OCI-LY7 (cell line): ENCODE measurements around the gene SLC39A2. TPM values are rescaled to one million over a fixed set of nuclear protein-coding genes. Genes with fewer than 3 reads are reported as not detected.

Experiments used
- BruUV-seq: library from RNA; stranded (reverse); fragments of 400-500 nt; replicated peaks from 2 replicates; lab custom pipeline; 2021; lab: Mats Ljungman, UMichigan
- CTCF ChIA-PET: fragments of 300-600 bp; sonication (Branson Sonifier 250); formaldehyde crosslinking; loops from one replicate; lab custom pipeline; 2022; ENCODE audit warnings: antibody characterized with exemption; ENCODE audit not compliant: unreplicated experiment; lab: Charles Lee
- POLR2A ChIA-PET: fragments of 300-600 bp; sonication (Branson Sonifier 250); formaldehyde crosslinking; loops from one replicate; lab custom pipeline; 2022; ENCODE audit warnings: antibody characterized with exemption; lab: Charles Lee
- DNase-seq: peaks from one replicate; pipeline ENCODE4 v3.0.0-alpha.2; 2015; ENCODE audit warnings: low spot score
- H2AFZ ChIP-seq: fragments of 200-600 bp; sonication (generic), shearing (Covaris generic); 2 replicates; pipeline ENCODE4 v1.6.1; 2014; ENCODE audit warnings: mild to moderate bottlenecking, antibody characterized with exemption, low read length, moderate library complexity
- H3K27ac ChIP-seq: fragments of 200-600 bp; sonication (generic); 2 replicates; pipeline ENCODE4 v1.5.1; 2014; ENCODE audit warnings: mixed run types, low read depth, mild to moderate bottlenecking, moderate library complexity, low read length, inconsistent platforms; ENCODE audit not compliant: poor library complexity, severe bottlenecking
- H3K36me3 ChIP-seq: fragments of 200-600 bp; sonication (generic); 2 replicates; pipeline ENCODE4 v1.6.1; 2014; ENCODE audit warnings: mild to moderate bottlenecking, antibody characterized with exemption, low read length, moderate library complexity, mixed read lengths; ENCODE audit not compliant: insufficient read depth
- H3K4me1 ChIP-seq: fragments of 200-600 bp; sonication (generic); 2 replicates; pipeline ENCODE4 v1.5.1; 2014; ENCODE audit warnings: mild to moderate bottlenecking, low read length; ENCODE audit not compliant: insufficient read depth, poor library complexity, severe bottlenecking
- H3K4me2 ChIP-seq: fragments of 200-600 bp; sonication (generic); 2 replicates; pipeline ENCODE4 v1.6.1; 2014; ENCODE audit warnings: mild to moderate bottlenecking, low read length
- H3K4me3 ChIP-seq: fragments of 200-600 bp; sonication (generic); 2 replicates; pipeline ENCODE4 v1.5.1; 2014; ENCODE audit warnings: mild to moderate bottlenecking, low read depth, low read length; ENCODE audit not compliant: poor library complexity, severe bottlenecking
- H3K79me2 ChIP-seq: fragments of 200-600 bp; sonication (generic); 2 replicates; pipeline ENCODE4 v1.6.1; 2016; ENCODE audit warnings: low read depth, mild to moderate bottlenecking, low read length, moderate library complexity, mixed read lengths; ENCODE audit not compliant: insufficient read depth
- H3K9me2 ChIP-seq: fragments of 200-600 bp; sonication (generic); 2 replicates; pipeline ENCODE4 v1.6.1; 2016; ENCODE audit warnings: mild to moderate bottlenecking, low read length, mixed read lengths; ENCODE audit not compliant: insufficient read depth
- H3K9me3 ChIP-seq: fragments of 200-600 bp; sonication (generic); 2 replicates; pipeline ENCODE4 v1.6.1; 2014; ENCODE audit warnings: mild to moderate bottlenecking, mixed run types, low read length, mixed read lengths
- H4K20me1 ChIP-seq: fragments of 200-600 bp; sonication (generic); 2 replicates; pipeline ENCODE4 v1.6.1; 2014; ENCODE audit warnings: mild to moderate bottlenecking, antibody characterized with exemption, low read length, moderate library complexity, mixed read lengths; ENCODE audit not compliant: insufficient read depth
- CTCF ChIP-seq: fragments of 200-600 bp; sonication (generic); conservative IDR thresholded peaks from 2 replicates; pipeline ENCODE4 v1.5.1; 2014; ENCODE audit warnings: mild to moderate bottlenecking, antibody characterized with exemption, low read length, moderate library complexity, mixed read lengths
- EZH2phosphoT487 ChIP-seq: fragments of 200-600 bp; sonication (generic); IDR thresholded peaks from 2 replicates; pipeline ENCODE4 v1.6.1; 2018; ENCODE audit warnings: low read depth, borderline replicate concordance, mild to moderate bottlenecking, mixed run types, antibody characterized with exemption, low read length, moderate library complexity, mixed read lengths
- intact Hi-C: fragments of 100-400 bp; cut with micrococcal nuclease; formaldehyde crosslinking; loops from one replicate; pipeline ENCODE4 v1.10.0; 2022; ENCODE audit not compliant: unreplicated experiment
- total RNA-seq, 2 experiments: library from RNA; depleted of rRNA in 1 of 2; stranded (reverse); fragments of >200 nt in 1 of 2; shearing (Covaris generic) in 1 of 2; gene quantifications; 2 replicates each; pipeline ENCODE4 v1.2.3, GENCODE V29; 2014 to 2022

SLC39A2 gene
- total RNA-seq, 2 experiments from 2014 or later: 0.23 to 0.28 TPM

DNA sequence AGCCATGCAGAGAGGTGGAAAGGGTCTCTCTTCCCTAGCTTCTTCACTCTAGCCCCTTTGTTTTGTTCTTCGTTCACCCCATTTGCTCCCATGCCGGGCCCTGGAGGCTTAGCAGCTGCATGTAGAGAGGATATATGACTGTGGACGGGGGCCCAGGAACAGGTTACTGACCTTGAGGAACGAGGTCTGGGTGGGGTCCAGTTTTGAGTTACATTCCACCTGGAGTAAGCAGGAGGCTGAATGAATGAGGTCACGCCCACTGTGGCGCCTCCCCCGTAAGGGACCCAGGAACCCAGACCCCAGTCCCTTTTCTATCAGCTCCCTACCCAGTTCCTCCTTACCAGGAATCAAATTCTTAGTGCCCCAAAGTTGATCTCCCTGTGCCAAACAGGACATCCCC is 19.2 kb downstream of the SLC39A2 start:
- Histone ChIP-seq H4K20me1 (no peaks in the 10 kb centered on the region), H3K4me2 (no peak overlapping the region), H3K27ac (no peak overlapping the region), H3K9me2 (no peaks in the 10 kb centered on the region), H3K4me1 (no peaks in the 10 kb centered on the region), H3K4me3 (no peak overlapping the region), H3K36me3 (no peaks in the 10 kb centered on the region), H2AFZ (no peak overlapping the region), H3K9me3 (no peaks in the 10 kb centered on the region), H3K79me2 (no peaks in the 10 kb centered on the region)
- intact Hi-C loops: no loop called here
- CTCF ChIA-PET: no interaction called here
- no peak for DNase-seq
- BruUV-seq: no TSS peak
- no peak for TF ChIP-seq CTCF
- TF ChIP-seq EZH2phosphoT487: no peak
- POLR2A ChIA-PET: interaction anchor here (0.6 kb wide), 1 partner anchor 1169 kb away, joined by 3 read pairs; no protein-coding TSS in a partner anchor

DNA sequence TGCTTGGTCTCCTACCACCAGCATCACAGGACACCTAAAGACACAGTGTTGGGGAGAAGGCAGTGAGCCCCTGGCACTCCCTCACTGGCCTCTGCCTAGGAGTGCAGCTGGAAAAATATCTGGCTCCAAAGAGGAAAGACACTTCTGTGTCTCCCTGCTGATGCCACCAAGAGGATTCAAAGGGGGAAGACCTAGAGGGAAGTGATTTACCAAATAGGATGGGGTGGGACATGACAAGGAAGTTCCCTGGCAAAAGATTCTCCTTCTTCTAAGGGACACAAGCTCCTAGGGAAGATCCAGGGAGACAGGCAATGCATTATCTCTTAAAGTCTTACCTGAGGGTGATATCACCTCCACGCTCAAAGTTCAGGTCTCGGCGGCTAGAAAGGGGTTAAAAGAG is 19.7 kb downstream of the SLC39A2 start:
- no peak for DNase-seq
- ChIA-PET POLR2A (no interaction called here), CTCF (no interaction called here)
- Histone ChIP-seq H3K79me2 (no peaks in the 10 kb centered on the region), H3K36me3 (no peaks in the 10 kb centered on the region), H2AFZ (no peak overlapping the region), H4K20me1 (no peaks in the 10 kb centered on the region), H3K4me1 (no peaks in the 10 kb centered on the region), H3K9me3 (no peaks in the 10 kb centered on the region), H3K9me2 (no peaks in the 10 kb centered on the region), H3K4me3 (no peak overlapping the region), H3K27ac (no peak overlapping the region), H3K4me2 (no peak overlapping the region)
- TF ChIP-seq CTCF (no peak), EZH2phosphoT487 (no peak)
- BruUV-seq: no TSS peak
- intact Hi-C loops: no loop called here

DNA sequence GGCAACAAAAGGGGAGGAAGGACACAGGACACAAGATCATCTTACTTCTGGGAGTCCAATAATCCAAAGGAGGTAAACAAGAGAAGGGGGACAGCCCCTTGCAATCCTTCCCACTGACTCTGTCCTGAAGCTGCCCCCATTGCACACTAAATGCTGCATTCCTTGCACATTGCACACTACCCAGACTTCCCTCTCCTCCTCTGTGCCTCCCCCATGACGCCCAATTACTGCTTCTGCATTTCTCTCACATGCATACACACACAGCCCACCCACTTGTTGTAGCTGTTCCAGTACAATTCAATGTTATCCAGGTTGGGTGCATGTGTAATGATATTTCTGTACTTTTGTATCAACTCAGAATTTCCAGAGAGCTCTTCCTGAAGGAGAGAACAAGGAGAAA is 20.3 kb downstream of the SLC39A2 start:
- no peaks in the 10 kb centered on the region for H3K9me2 ChIP-seq
- H3K27ac ChIP-seq: no peak overlapping the region
- POLR2A ChIA-PET: interaction anchor here (0.7 kb wide), 1 partner anchor 56 kb away, joined by 3 read pairs; no protein-coding TSS in a partner anchor
- no peak overlapping the region for H2AFZ ChIP-seq
- H3K9me3 ChIP-seq: no peaks in the 10 kb centered on the region
- H3K4me2 ChIP-seq: no peak overlapping the region
- H3K4me3 ChIP-seq: no peak overlapping the region
- CTCF ChIA-PET: no interaction called here
- no peaks in the 10 kb centered on the region for H3K36me3 ChIP-seq
- H3K4me1 ChIP-seq: no peaks in the 10 kb centered on the region
- DNase-seq: no peak
- TF ChIP-seq CTCF (no peak), EZH2phosphoT487 (no peak)
- intact Hi-C loops: no loop called here
- no TSS peak for BruUV-seq
- no peaks in the 10 kb centered on the region for H4K20me1 ChIP-seq
- no peaks in the 10 kb centered on the region for H3K79me2 ChIP-seq
